Motor neuron (in vitro differentiated cells): ENCODE results near the gene ATF3. TPM values are rescaled to one million over a fixed set of nuclear protein-coding genes. Genes with fewer than 3 reads are reported as not detected.

ENCODE experiments used
- ATAC-seq, 8 experiments: fragments of 200-7000 bp; cut with Tn5 transposase; replicated peaks in 6 of 8; 2 replicates each; pipeline ENCODE4 v1.8.0; 2021; ENCODE audit warnings: mild to moderate bottlenecking in 8 of 8, moderate library complexity in 8 of 8
- H3K27ac ChIP-seq, 2 donors: fragments of 250-450 bp; sonication (Bioruptor Pico); 2 replicates each; pipeline ENCODE4 v1.9.0; 2021; ENCODE audit warnings: antibody characterized with exemption in 2 of 2, mild to moderate bottlenecking in 2 of 2, moderate library complexity in 1 of 2
- H3K4me1 ChIP-seq, 2 donors: fragments of 250-450 bp; sonication (Bioruptor Pico); replicated peaks in 1 of 2; 2 replicates each; pipeline ENCODE4 v1.6.1; 2021; ENCODE audit warnings: antibody characterized with exemption in 2 of 2, mild to moderate bottlenecking in 2 of 2, moderate library complexity in 1 of 2
- H3K4me3 ChIP-seq, 5 donors: fragments of 250-450 bp; sonication (Bioruptor Pico); 2 replicates each; pipeline ENCODE4 v1.9.0; 2021; ENCODE audit warnings: antibody characterized with exemption in 5 of 5, mild to moderate bottlenecking in 5 of 5, moderate library complexity in 4 of 5
- WGBS, 10 experiments: fragments of 450-650 bp; shearing (Covaris generic); methylation state at CpG; one replicate each; pipeline ENCODE4 v1.0.0; 2022; 5-methylcytosine and 5-hydroxymethylcytosine counted together
- in situ Hi-C, 9 experiments: fragments of 400-800 bp; cut with MboI; loops; one replicate each; pipeline ENCODE4 v1.15.0; 2021; ENCODE audit warnings: low sequenced_read_pairs in 9 of 9, low pct_unique_long_range_greater_than_20kb in 2 of 9; ENCODE audit not compliant: unreplicated experiment in 9 of 9
- total RNA-seq, 8 experiments: library from RNA; unstranded; fragments of 300-600 nt; gene quantifications; 2 replicates each; pipeline versions ENCODE4 v1.2.3 to v1.2.4, GENCODE V29; 2022

The ATF3 gene
- total RNA-seq, 8 experiments from 2014 or later, result 14.5 to 244 (median 28.7) TPM

DNA sequence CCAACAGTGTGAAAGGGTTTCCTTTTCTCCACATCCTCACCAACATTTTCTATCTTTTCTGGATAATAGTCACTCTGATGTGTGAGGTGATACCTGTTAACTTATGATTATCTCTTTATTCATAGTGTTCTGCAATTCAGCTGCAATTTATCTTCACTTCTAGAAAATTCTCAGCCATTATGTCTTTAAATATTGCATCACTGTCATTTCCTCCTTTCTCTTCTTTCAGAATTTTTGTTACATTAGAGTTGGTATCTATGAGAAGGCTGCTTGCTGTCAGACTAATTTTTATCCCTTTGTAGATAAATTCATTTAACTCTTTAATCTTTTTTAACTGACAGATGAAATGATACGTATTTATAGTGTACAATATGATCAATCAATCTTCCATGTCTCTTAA is 30.5 kb upstream of the ATF3 start:
- 10 to 100% (median 56%) methylated on average over 1 of the region's 1 CpG for WGBS, 10 experiments
- ATAC-seq, result no peak
- H3K4me3 ChIP-seq, result no peak overlapping the region
- no peaks in the 10 kb centered on the region for H3K4me1 ChIP-seq
- no peak overlapping the region for H3K27ac ChIP-seq
- in situ Hi-C loops, result loop anchor here in 2 of 9 experiments (25.0 kb wide), 1 partner anchor 91 kb away; no protein-coding TSS in a partner anchor

GRCh38 chr1:212581034-212581433 is 27.5 kb upstream of the ATF3 start:
- no peaks in the 10 kb centered on the region for H3K4me1 ChIP-seq
- 63 to 100% (median 91%) methylated on average over 1 to 7 of the region's 8 CpGs; no CpG with 5 or more reads in 3 of the 10 experiments for WGBS, 10 experiments
- in situ Hi-C loops, result loop anchor here in 2 of 9 experiments (25.0 kb wide), 1 partner anchor 94 kb away; no protein-coding TSS in a partner anchor
- no peak overlapping the region for H3K4me3 ChIP-seq
- no peak for ATAC-seq
- no peak overlapping the region for H3K27ac ChIP-seq

- peak in 3 of 8 experiments; percentile 23 to 54 (median 41) for ATAC-seq
- in situ Hi-C loops, result loop anchor here in 2 of 9 experiments (25.0 kb wide), 1 partner anchor 95 kb away; no protein-coding TSS in a partner anchor
- WGBS, 10 experiments, result 50 to 100% (median 84%) methylated on average over 1 to 5 of the region's 5 CpGs; no CpG with 5 or more reads in 1 of the 10 experiments
- Histone ChIP-seq H3K27ac (no peak overlapping the region), H3K4me1 (no peaks in the 10 kb centered on the region), H3K4me3 (no peak overlapping the region)
Measured at GRCh38 chr1:212582291-212582690, 26.3 kb upstream of the ATF3 start.

GRCh38 chr1:212582808-212583615 is 25.5 kb upstream of the ATF3 start:
- Histone ChIP-seq H3K27ac (no peak overlapping the region), H3K4me3 (no peak overlapping the region), H3K4me1 (no peaks in the 10 kb centered on the region)
- 50 to 94% (median 89%) methylated on average over 2 to 7 of the region's 7 CpGs; no CpG with 5 or more reads in 1 of the 10 experiments for WGBS, 10 experiments
- in situ Hi-C loops, result loop anchor here in 2 of 9 experiments (25.0 kb wide), 1 partner anchor 96 kb away; no protein-coding TSS in a partner anchor
- ATAC-seq, result peak in 1 of 8 experiments; percentile 76

DNA sequence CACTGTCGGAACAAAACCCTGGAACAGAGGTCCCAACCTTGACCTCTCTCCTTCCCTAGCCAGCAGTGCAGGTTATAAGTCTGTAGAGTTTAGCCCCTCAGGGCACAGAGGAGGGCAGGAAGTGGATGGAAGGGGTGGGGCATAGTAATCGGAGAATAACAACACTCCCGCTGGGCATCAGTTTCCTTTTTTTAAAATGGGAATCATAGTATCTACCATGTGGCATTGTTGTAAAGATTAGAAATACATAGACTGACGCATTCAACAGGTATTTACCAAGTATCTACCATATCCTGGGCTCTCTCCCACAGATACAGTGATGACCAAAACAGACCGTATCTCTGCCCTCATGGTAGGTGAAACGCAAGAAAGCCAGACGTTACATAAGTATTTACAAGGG is 24.9 kb upstream of the ATF3 start:
- ATAC-seq, result no peak
- WGBS, 10 experiments, result 51 to 94% (median 68%) methylated on average over 1 to 7 of the region's 7 CpGs
- no peaks in the 10 kb centered on the region for H3K4me1 ChIP-seq
- H3K27ac ChIP-seq, result no peak overlapping the region
- in situ Hi-C loops, result loop anchor here in 2 of 9 experiments (25.0 kb wide), 1 partner anchor 96 kb away; no protein-coding TSS in a partner anchor
- no peak overlapping the region for H3K4me3 ChIP-seq

- no peak overlapping the region for H3K27ac ChIP-seq
- no peak overlapping the region for H3K4me3 ChIP-seq
- H3K4me1 ChIP-seq, result no peaks in the 10 kb centered on the region
- ATAC-seq, result no peak
- WGBS, 10 experiments, result 67 to 100% (median 84%) methylated on average over 1 to 5 of the region's 5 CpGs; no CpG with 5 or more reads in 2 of the 10 experiments
- in situ Hi-C loops, result loop anchor here in 2 of 9 experiments (25.0 kb wide), 1 partner anchor 97 kb away; no protein-coding TSS in a partner anchor
Measured at GRCh38 chr1:212584092-212584886, 24.3 kb upstream of the ATF3 start.

- Histone ChIP-seq H3K4me1 (no peaks in the 10 kb centered on the region), H3K27ac (no peak overlapping the region), H3K4me3 (no peak overlapping the region)
- in situ Hi-C loops, result loop anchor here in 2 of 9 experiments (25.0 kb wide), 1 partner anchor 98 kb away; no protein-coding TSS in a partner anchor
- ATAC-seq, result no peak
- WGBS, 10 experiments, result 57 to 100% (median 100%) methylated on average over 1 to 6 of the region's 6 CpGs; no CpG with 5 or more reads in 4 of the 10 experiments
Measured at GRCh38 chr1:212585210-212585609, 23.4 kb upstream of the ATF3 start.

DNA sequence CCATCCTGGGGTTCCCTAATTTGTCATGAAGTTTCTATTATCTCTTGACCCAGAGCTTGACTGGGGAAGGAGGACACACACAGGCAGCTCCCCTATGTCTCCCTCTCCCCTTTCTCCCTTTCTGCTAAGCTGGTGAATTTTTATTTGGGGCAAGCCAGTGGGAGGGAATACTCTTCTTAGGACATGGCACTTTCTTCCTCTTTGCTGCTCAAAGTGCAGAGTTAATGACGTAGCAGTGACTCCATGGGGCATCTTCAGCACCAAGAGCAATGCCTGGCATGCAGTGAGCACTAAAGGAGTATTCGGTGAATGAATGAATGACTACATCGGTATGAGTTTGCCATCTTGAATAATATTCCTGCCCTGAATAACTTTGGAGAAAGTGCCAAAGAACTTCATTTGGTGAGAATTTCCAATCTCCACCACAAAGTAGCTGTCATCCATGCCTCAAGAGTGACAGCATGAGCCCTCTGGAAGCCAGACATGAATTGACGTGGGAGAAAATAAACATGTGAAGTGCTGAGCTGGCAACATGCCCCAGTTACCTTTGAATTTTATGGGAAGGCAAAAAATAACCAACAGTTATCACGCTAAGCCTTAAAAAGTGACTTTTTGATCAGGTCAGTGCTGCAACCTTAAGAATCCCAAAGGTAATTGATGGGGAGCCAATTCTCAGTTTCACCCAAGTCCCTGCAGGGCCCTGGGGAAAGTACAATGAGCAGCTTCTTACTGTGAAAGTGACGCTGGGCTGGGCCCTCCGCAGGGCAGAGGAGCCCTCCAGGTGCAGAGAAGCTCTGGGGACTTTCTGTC is 22.1 kb upstream of the ATF3 start:
- ATAC-seq, result no peak
- H3K4me1 ChIP-seq, result no peaks in the 10 kb centered on the region
- WGBS, 10 experiments, result 42 to 97% (median 80%) methylated on average over 1 to 7 of the region's 7 CpGs
- H3K4me3 ChIP-seq, result no peak overlapping the region
- in situ Hi-C loops, result loop anchor here in 2 of 9 experiments (25.0 kb wide), 1 partner anchor 99 kb away; no protein-coding TSS in a partner anchor
- H3K27ac ChIP-seq, result no peak overlapping the region

DNA sequence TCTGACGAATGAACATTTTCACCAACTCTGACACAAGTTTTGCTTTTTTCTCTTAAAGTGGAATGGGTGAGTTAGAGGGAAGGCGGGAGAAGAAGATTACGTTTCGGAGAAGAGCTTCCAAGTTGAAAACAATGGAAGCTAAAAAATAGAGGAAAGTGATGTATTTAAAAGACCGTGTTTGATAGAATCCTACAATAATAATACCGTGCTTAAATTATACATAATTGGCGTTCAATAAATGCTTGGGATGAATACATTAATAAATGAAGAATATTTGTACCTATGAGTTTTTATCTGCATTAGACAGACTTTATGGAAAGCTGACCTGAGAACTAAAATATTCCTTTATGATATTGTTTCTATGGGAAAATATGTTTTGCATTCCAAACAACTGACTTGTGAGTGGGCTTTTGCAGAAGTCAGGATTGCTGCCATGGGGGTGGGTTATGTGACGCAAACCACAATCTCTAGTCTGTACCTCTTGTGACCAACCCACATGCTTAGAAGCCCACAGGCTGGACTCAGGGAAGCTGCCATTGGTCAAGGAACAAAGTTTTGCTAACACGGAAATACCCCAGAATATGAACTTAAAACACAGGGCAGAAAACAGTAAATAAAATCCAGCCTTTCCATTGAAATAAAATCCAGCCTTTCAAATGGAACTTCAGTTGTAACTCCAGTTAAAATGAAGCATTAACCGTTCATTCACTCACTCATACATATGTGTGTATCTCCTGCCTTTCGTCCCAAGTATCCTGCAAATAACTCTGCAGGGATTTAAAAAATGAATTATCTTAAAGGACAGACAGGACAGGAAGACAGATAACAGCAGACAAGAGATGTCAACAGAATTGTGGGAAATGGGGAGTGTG is 21.3 kb upstream of the ATF3 start:
- in situ Hi-C loops, result loop anchor here in 2 of 9 experiments (25.0 kb wide), 1 partner anchor 100 kb away; no protein-coding TSS in a partner anchor
- H3K4me1 ChIP-seq, result no peaks in the 10 kb centered on the region
- no peak overlapping the region for H3K27ac ChIP-seq
- H3K4me3 ChIP-seq, result no peak overlapping the region
- WGBS, 10 experiments, result 37 to 87% (median 76%) methylated on average over 3 to 11 of the region's 11 CpGs
- no peak for ATAC-seq

DNA sequence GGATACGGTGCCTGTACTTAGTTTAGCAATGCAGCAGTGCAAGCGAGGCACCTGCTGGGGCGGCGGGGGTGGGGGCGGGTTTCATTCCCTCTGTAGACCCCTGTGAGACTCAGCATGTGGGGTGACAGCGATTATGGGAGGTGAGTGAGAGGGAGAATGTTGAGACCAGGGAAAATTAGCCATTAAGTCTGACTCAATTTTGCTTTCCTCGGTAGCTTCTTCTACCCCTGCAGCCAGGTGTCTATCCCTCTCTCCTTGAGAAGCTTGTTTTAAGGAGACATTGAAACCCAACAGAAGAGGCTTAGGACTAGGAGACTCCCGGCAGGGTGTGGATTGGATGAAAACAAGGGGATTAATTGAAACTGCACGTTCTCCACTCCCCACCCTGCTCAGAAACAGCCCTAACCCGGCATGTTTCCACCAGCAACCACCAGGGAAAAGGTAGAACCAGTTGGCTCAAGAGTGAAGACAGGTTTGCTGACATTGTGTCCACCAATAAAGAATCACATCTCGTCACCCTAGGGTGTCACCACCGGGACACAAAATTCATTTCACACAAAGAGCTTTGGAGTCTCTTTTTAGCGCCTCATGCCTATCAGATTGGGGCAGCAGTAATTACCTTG is 20.6 kb upstream of the ATF3 start:
- ATAC-seq, result no peak
- in situ Hi-C loops, result loop anchor here in 2 of 9 experiments (25.0 kb wide), 1 partner anchor 101 kb away; no protein-coding TSS in a partner anchor
- Histone ChIP-seq H3K4me3 (no peak overlapping the region), H3K4me1 (no peaks in the 10 kb centered on the region), H3K27ac (no peak overlapping the region)
- WGBS, 10 experiments, result 22 to 86% (median 55%) methylated on average over 1 to 7 of the region's 13 CpGs; no CpG with 5 or more reads in 2 of the 10 experiments

- Histone ChIP-seq H3K4me1 (peaks cover 0 to under 1% of the 10 kb centered on the region in 2 donors), H3K27ac (no peak overlapping the region), H3K4me3 (no peak overlapping the region)
- no peak for ATAC-seq
- in situ Hi-C loops, result loop anchor here in 2 of 9 experiments (25.0 kb wide), 1 partner anchor 102 kb away; no protein-coding TSS in a partner anchor
- 25 to 100% (median 75%) methylated on average over 1 to 3 of the region's 3 CpGs; no CpG with 5 or more reads in 1 of the 10 experiments for WGBS, 10 experiments
Measured at GRCh38 chr1:212589446-212589845, 19.1 kb upstream of the ATF3 start.
